ENCODE results near the gene TACC2. TPM values are rescaled to one million over a fixed set of nuclear protein-coding genes. Genes with fewer than 3 reads are reported as not detected.

Gene TACC2
- total and polyA plus RNA-seq, 2 donors: 21.2 to 82.7 TPM

- H3K27ac ChIP-seq (ENCODE audit: low read depth): no peak overlapping the region
- no peaks in the 10 kb centered on the region for H3K4me1 ChIP-seq (ENCODE audit: insufficient read depth)
- H3K4me3 ChIP-seq (ENCODE audit: low read depth, low read length): no peak overlapping the region
- H3K36me3 ChIP-seq (ENCODE audit: insufficient read depth): peaks cover 3% of the 10 kb centered on the region
- WGBS: 90% methylated on average over 4 of the region's 4 CpGs
- DNase-seq (ENCODE audit: extremely low spot score): no peak
Observed at GRCh38 chr10:122227754-122228153, 238.8 kb downstream of the TACC2 start.

- no peak overlapping the region for H3K27ac ChIP-seq (ENCODE audit: low read depth)
- no peaks in the 10 kb centered on the region for H3K4me1 ChIP-seq (ENCODE audit: insufficient read depth)
- peaks cover 3% of the 10 kb centered on the region for H3K36me3 ChIP-seq (ENCODE audit: insufficient read depth)
- H3K4me3 ChIP-seq (ENCODE audit: low read depth, low read length): no peak overlapping the region
- WGBS: 57% methylated on average over 2 of the region's 2 CpGs
- DNase-seq (ENCODE audit: extremely low spot score): no peak
Observed at GRCh38 chr10:122229666-122230065, 240.7 kb downstream of the TACC2 start.

- WGBS: 96% methylated on average over 19 of the region's 19 CpGs
- H3K4me1 ChIP-seq (ENCODE audit: insufficient read depth): no peaks in the 10 kb centered on the region
- DNase-seq (ENCODE audit: extremely low spot score): no peak
- no peak overlapping the region for H3K4me3 ChIP-seq (ENCODE audit: low read depth, low read length)
- peaks cover 3% of the 10 kb centered on the region for H3K36me3 ChIP-seq (ENCODE audit: insufficient read depth)
- no peak overlapping the region for H3K27ac ChIP-seq (ENCODE audit: low read depth)
Observed at GRCh38 chr10:122230222-122230621, 241.3 kb downstream of the TACC2 start.

GRCh38 chr10:122232769-122233168, 243.8 kb downstream of the TACC2 start:
- no peak overlapping the region for H3K4me3 ChIP-seq (ENCODE audit: low read depth, low read length)
- peaks cover 3% of the 10 kb centered on the region for H3K36me3 ChIP-seq (ENCODE audit: insufficient read depth)
- DNase-seq (ENCODE audit: extremely low spot score): peak; percentile 41
- WGBS: 54% methylated on average over 3 of the region's 3 CpGs
- H3K27ac ChIP-seq (ENCODE audit: low read depth): no peak overlapping the region
- no peaks in the 10 kb centered on the region for H3K4me1 ChIP-seq (ENCODE audit: insufficient read depth)

GRCh38 chr10:122233857-122234348, 244.9 kb downstream of the TACC2 start:
- WGBS: 81% methylated on average over 11 of the region's 11 CpGs
- Histone ChIP-seq H3K27ac (ENCODE audit: low read depth) (no peak overlapping the region), H3K4me3 (ENCODE audit: low read depth, low read length) (no peak overlapping the region), H3K4me1 (ENCODE audit: insufficient read depth) (no peaks in the 10 kb centered on the region), H3K36me3 (ENCODE audit: insufficient read depth) (peaks cover under 1% of the 10 kb centered on the region)
- DNase-seq (ENCODE audit: extremely low spot score): no peak

GRCh38 chr10:122234416-122234815, 245.5 kb downstream of the TACC2 start:
- Histone ChIP-seq H3K4me1 (ENCODE audit: insufficient read depth) (no peaks in the 10 kb centered on the region), H3K4me3 (ENCODE audit: low read depth, low read length) (no peak overlapping the region), H3K36me3 (ENCODE audit: insufficient read depth) (no peaks in the 10 kb centered on the region), H3K27ac (ENCODE audit: low read depth) (no peak overlapping the region)
- 69% methylated on average over 2 of the region's 2 CpGs for WGBS
- DNase-seq (ENCODE audit: extremely low spot score): no peak

GRCh38 chr10:122236690-122237306, 247.8 kb downstream of the TACC2 start:
- DNase-seq (ENCODE audit: extremely low spot score): no peak
- Histone ChIP-seq H3K27ac (ENCODE audit: low read depth) (no peak overlapping the region), H3K4me3 (ENCODE audit: low read depth, low read length) (no peak overlapping the region), H3K36me3 (ENCODE audit: insufficient read depth) (no peaks in the 10 kb centered on the region), H3K4me1 (ENCODE audit: insufficient read depth) (no peaks in the 10 kb centered on the region)
- WGBS: 88% methylated on average over 5 of the region's 5 CpGs

- H3K4me1 ChIP-seq (ENCODE audit: insufficient read depth): no peaks in the 10 kb centered on the region
- no peak overlapping the region for H3K4me3 ChIP-seq (ENCODE audit: low read depth, low read length)
- no peak overlapping the region for H3K27ac ChIP-seq (ENCODE audit: low read depth)
- 92% methylated on average over 17 of the region's 17 CpGs for WGBS
- no peaks in the 10 kb centered on the region for H3K36me3 ChIP-seq (ENCODE audit: insufficient read depth)
- no peak for DNase-seq (ENCODE audit: extremely low spot score)
Observed at GRCh38 chr10:122237331-122237990, 248.5 kb downstream of the TACC2 start.

GRCh38 chr10:122239578-122240257, 250.8 kb downstream of the TACC2 start:
- Histone ChIP-seq H3K4me3 (ENCODE audit: low read depth, low read length) (no peak overlapping the region), H3K27ac (ENCODE audit: low read depth) (no peak overlapping the region), H3K36me3 (ENCODE audit: insufficient read depth) (no peaks in the 10 kb centered on the region), H3K4me1 (ENCODE audit: insufficient read depth) (no peaks in the 10 kb centered on the region)
- DNase-seq (ENCODE audit: extremely low spot score): no peak
- 85% methylated on average over 10 of the region's 10 CpGs for WGBS

- 97% methylated on average over 6 of the region's 6 CpGs for WGBS
- Histone ChIP-seq H3K4me3 (ENCODE audit: low read depth, low read length) (no peak overlapping the region), H3K27ac (ENCODE audit: low read depth) (no peak overlapping the region), H3K36me3 (ENCODE audit: insufficient read depth) (no peaks in the 10 kb centered on the region), H3K4me1 (ENCODE audit: insufficient read depth) (no peaks in the 10 kb centered on the region)
- DNase-seq (ENCODE audit: extremely low spot score): no peak
Observed at GRCh38 chr10:122240401-122240800, 251.4 kb downstream of the TACC2 start.

- no peak for DNase-seq (ENCODE audit: extremely low spot score)
- no peaks in the 10 kb centered on the region for H3K36me3 ChIP-seq (ENCODE audit: insufficient read depth)
- H3K4me3 ChIP-seq (ENCODE audit: low read depth, low read length): no peak overlapping the region
- no peak overlapping the region for H3K27ac ChIP-seq (ENCODE audit: low read depth)
- WGBS: 96% methylated on average over 8 of the region's 8 CpGs
- no peaks in the 10 kb centered on the region for H3K4me1 ChIP-seq (ENCODE audit: insufficient read depth)
Observed at GRCh38 chr10:122241836-122242235, 252.9 kb downstream of the TACC2 start.

GRCh38 chr10:122243550-122243949, 254.6 kb downstream of the TACC2 start:
- Histone ChIP-seq H3K27ac (ENCODE audit: low read depth) (no peak overlapping the region), H3K4me1 (ENCODE audit: insufficient read depth) (no peaks in the 10 kb centered on the region), H3K4me3 (ENCODE audit: low read depth, low read length) (no peak overlapping the region), H3K36me3 (ENCODE audit: insufficient read depth) (no peaks in the 10 kb centered on the region)
- no peak for DNase-seq (ENCODE audit: extremely low spot score)
- WGBS: 70% methylated on average over 2 of the region's 2 CpGs

- Histone ChIP-seq H3K4me3 (ENCODE audit: low read depth, low read length) (no peak overlapping the region), H3K36me3 (ENCODE audit: insufficient read depth) (no peaks in the 10 kb centered on the region), H3K27ac (ENCODE audit: low read depth) (no peak overlapping the region), H3K4me1 (ENCODE audit: insufficient read depth) (no peaks in the 10 kb centered on the region)
- DNase-seq (ENCODE audit: extremely low spot score): no peak
- WGBS: 80% methylated on average over 11 of the region's 11 CpGs
Observed at GRCh38 chr10:122244001-122244975, 255.3 kb downstream of the TACC2 start.
